ENCODE measurements around the gene MYOC.
"Not testable (repeated sequence)": the region's sequence is repeated elsewhere in the genome, so short reads cannot be mapped to it uniquely, and the experiment has no call there.

MYOC gene

GRCh38 chr1:171606402-171606941 is 46.0 kb downstream of the MYOC start:
- DNase-seq (ENCODE audit: low spot score), result no peak

- not testable (repeated sequence) for DNase-seq (ENCODE audit: low spot score)
These were observed 49.4 kb downstream of the MYOC start for GRCh38 chr1:171603042-171603441.

- no peak for DNase-seq (ENCODE audit: low spot score)
These were observed 51.6 kb downstream of the MYOC start for GRCh38 chr1:171600862-171601261.

GRCh38 chr1:171600310-171600709 is 52.2 kb downstream of the MYOC start:
- not testable (repeated sequence) for DNase-seq (ENCODE audit: low spot score)

- DNase-seq (ENCODE audit: low spot score), result no peak
These were observed 55.3 kb downstream of the MYOC start for GRCh38 chr1:171597203-171597602.

- no peak for DNase-seq (ENCODE audit: low spot score)
These were observed 55.8 kb downstream of the MYOC start for GRCh38 chr1:171596705-171597104.

GRCh38 chr1:171596119-171596518 is 56.4 kb downstream of the MYOC start:
- DNase-seq (ENCODE audit: low spot score), result no peak

- DNase-seq (ENCODE audit: low spot score), result no peak
These were observed 57.2 kb downstream of the MYOC start for GRCh38 chr1:171595324-171595723.

- DNase-seq (ENCODE audit: low spot score), result no peak
These were observed 62.5 kb downstream of the MYOC start for GRCh38 chr1:171590022-171590421.

GRCh38 chr1:171588230-171588629 is 64.3 kb downstream of the MYOC start:
- DNase-seq (ENCODE audit: low spot score), result no peak

- no peak for DNase-seq (ENCODE audit: low spot score)
These were observed 66.8 kb downstream of the MYOC start for GRCh38 chr1:171585715-171586114.
